GM12878 (cell line): ENCODE results near the gene XIRP1. TPM values are rescaled to one million over a fixed set of nuclear protein-coding genes. Genes with fewer than 3 reads are reported as not detected.

Experiments used
- ATAC-seq: fragments of 200-7000 bp; cut with Tn5 transposase; 3 replicates; pipeline ENCODE4 v1.9.1; 2020; ENCODE audit warnings: mild to moderate bottlenecking, moderate library complexity
- BruUV-seq: library from RNA; stranded (reverse); fragments of 400-500 nt; replicated peaks from 2 replicates; lab custom pipeline; 2021; lab: Mats Ljungman, UMichigan
- CTCF ChIA-PET: fragments of 300-600 bp; sonication (Branson Sonifier 250); formaldehyde crosslinking; extraction: SDS; loops from one replicate; lab custom pipeline; 2021; ENCODE audit warnings: inconsistent platforms; lab: Yijun Ruan, JAX
- POLR2A ChIA-PET: fragments of 350-600 bp; formaldehyde crosslinking; extraction: SDS; loops from one replicate; lab custom pipeline; 2021; ENCODE audit warnings: inconsistent platforms; lab: Charles Lee
- RAD21 ChIA-PET: fragments of 300-600 bp; sonication (Branson Sonifier 250); formaldehyde crosslinking; loops from one replicate; lab custom pipeline; 2023; ENCODE audit warnings: antibody characterized with exemption; ENCODE audit not compliant: unreplicated experiment; lab: Charles Lee
- SMC1A ChIA-PET: fragments of 300-600 bp; sonication (Branson Sonifier 250); formaldehyde crosslinking; loops from one replicate; lab custom pipeline; 2023; ENCODE audit not compliant: unreplicated experiment, uncharacterized antibody; lab: Charles Lee
- DNase-seq: peaks from one replicate; pipeline ENCODE4 v3.0.0-alpha.2; 2011; ENCODE audit warnings: low read depth, low spot score
- FAIRE-seq: peaks from 3 replicates; lab custom pipeline; 2011; peaks lifted over from hg19 to GRCh38; lab: Jason Lieb, UNC
- H2AFZ ChIP-seq: 2 replicates; pipeline ENCODE4 v1.6.0; 2011; ENCODE audit warnings: low read depth, low read length, control low read depth; ENCODE audit not compliant: control insufficient read depth
- H3K27ac ChIP-seq: 2 replicates; pipeline ENCODE4 v1.5.1; 2011; ENCODE audit warnings: control low read depth; ENCODE audit not compliant: control insufficient read depth, insufficient read depth
- H3K27me3 ChIP-seq, 2 experiments: replicated peaks in 1 of 2; 2 replicates each; pipeline versions ENCODE4 v1.6.0 to v1.6.1; 2011; ENCODE audit warnings: low read length in 1 of 2; ENCODE audit not compliant: control insufficient read depth in 2 of 2, insufficient read depth in 2 of 2
- H3K36me3 ChIP-seq, 2 experiments: 2 replicates each; pipeline ENCODE4 v1.5.1; 2011; ENCODE audit warnings: low read length in 1 of 2; ENCODE audit not compliant: control insufficient read depth in 2 of 2, insufficient read depth in 2 of 2
- H3K4me1 ChIP-seq: 2 replicates; pipeline ENCODE4 v1.6.1; 2011; ENCODE audit warnings: mild to moderate bottlenecking, low read length, moderate library complexity, mixed read lengths; ENCODE audit not compliant: control insufficient read depth, insufficient read depth
- H3K4me2 ChIP-seq: 2 replicates; pipeline ENCODE4 v1.6.0; 2011; ENCODE audit warnings: control low read depth; ENCODE audit not compliant: control insufficient read depth, insufficient read depth
- H3K4me3 ChIP-seq: fragments of 200-600 bp; sonication (generic); 2 replicates; pipeline ENCODE4 v1.5.1; 2016
- H3K79me2 ChIP-seq: 2 replicates; pipeline ENCODE4 v1.6.0; 2011; ENCODE audit warnings: low read length; ENCODE audit not compliant: control insufficient read depth, insufficient read depth
- H3K9ac ChIP-seq: 2 replicates; pipeline ENCODE4 v1.8.0; 2011; ENCODE audit warnings: low read length, control low read depth, mixed read lengths; ENCODE audit not compliant: control insufficient read depth, insufficient read depth
- H3K9me3 ChIP-seq: replicated peaks from 3 replicates; pipeline ENCODE4 v1.5.1; 2011; ENCODE audit warnings: mild to moderate bottlenecking, low read length; ENCODE audit not compliant: control insufficient read depth, insufficient read depth
- H4K20me1 ChIP-seq: 2 replicates; pipeline ENCODE4 v1.6.0; 2011; ENCODE audit not compliant: control insufficient read depth, insufficient read depth
- HDAC2 ChIP-seq: fragments of 200-600 bp; sonication (generic); IDR thresholded peaks from 2 replicates; pipeline ENCODE4 v1.6.1; 2017
- IRF4 ChIP-seq: IDR thresholded peaks from 2 replicates; pipeline ENCODE4 v1.6.1; 2011; ENCODE audit warnings: low read depth, low read length
- NR2F1 ChIP-seq: fragments of 450-650 bp; conservative IDR thresholded peaks from 2 replicates; pipeline ENCODE4 v1.6.1; 2017; ENCODE audit warnings: mild to moderate bottlenecking
- SPI1 ChIP-seq: IDR thresholded peaks from 2 replicates; pipeline ENCODE4 v1.6.1; 2011; ENCODE audit warnings: low read depth, mild to moderate bottlenecking, low read length, moderate library complexity, borderline replicate concordance; ENCODE audit not compliant: insufficient read depth
- SREBF2 ChIP-seq: IDR thresholded peaks from 2 replicates; pipeline ENCODE4 v1.6.1; 2012; ENCODE audit warnings: mild to moderate bottlenecking, low read length
- TCF3 ChIP-seq: IDR thresholded peaks from 2 replicates; pipeline ENCODE4 v1.6.1; 2012; ENCODE audit warnings: low read depth, mild to moderate bottlenecking, low read length, borderline replicate concordance; ENCODE audit not compliant: insufficient read depth
- ZBTB40 ChIP-seq: fragments of 450-650 bp; IDR thresholded peaks from 2 replicates; pipeline ENCODE4 v1.6.1; 2016; ENCODE audit warnings: mild to moderate bottlenecking, moderate library complexity, borderline replicate concordance
- ZNF217 ChIP-seq: fragments of 450-650 bp; IDR thresholded peaks from 2 replicates; pipeline ENCODE4 v1.6.1; 2017; ENCODE audit warnings: antibody characterized with exemption, mild to moderate bottlenecking
- ZNF274 ChIP-seq: IDR thresholded peaks from one replicate; pipeline ENCODE4 v1.8.0; 2011; ENCODE audit not compliant: insufficient read length, insufficient read depth
- WGBS: methylation state at CpG from one replicate; pipeline ENCODE4 v1.1.6; 2016; ENCODE audit warnings: low lambda C conversion rate; ENCODE audit not compliant: insufficient replicate concordance, insufficient coverage; ENCODE audit errors: missing lambda C conversion rate; 5-methylcytosine and 5-hydroxymethylcytosine counted together
- in situ Hi-C: fragments of 300-500 bp; cut with MboI; formaldehyde crosslinking; loops from 9 replicates; pipeline ENCODE4 v1.14.3; 2018; ENCODE audit warnings: mixed read lengths
- intact Hi-C: fragments of 100-400 bp; cut with micrococcal nuclease; formaldehyde crosslinking; loops from one replicate; pipeline ENCODE4 v1.14.2; 2022; ENCODE audit not compliant: unreplicated experiment
- polyA plus RNA-seq, 11 experiments: library from polyadenylated mRNA; depleted of rRNA in 4 of 11; unstranded in 6 of 11; stranded (reverse) in 5 of 11; fragments of >200 nt; fragmentation: Nextera tagmentation in 4 of 11; fragmentation: Illumina TruSeq in 1 of 11; extraction: Ambion mirVana in 4 of 11; extraction: Trizol in 1 of 11; gene quantifications; 1 replicate in 1 of 11; 2 replicates in 10 of 11; pipeline versions ENCODE4 v1.2.1 to v1.2.3, GENCODE V29; 2011 to 2016; ENCODE audit warnings: inconsistent platforms in 2 of 11, missing spikeins in 2 of 11, low read depth in 1 of 11
- total RNA-seq, 4 experiments: library from RNA; depleted of rRNA in 3 of 4; stranded (reverse); fragments of >200 nt in 3 of 4; fragmentation: Illumina TruSeq in 1 of 4; extraction: Trizol in 1 of 4; gene quantifications; 2 replicates each; pipeline versions ENCODE4 v1.2.1 to v1.2.3, GENCODE V29; 2013 to 2021

Gene XIRP1
- total and polyA plus RNA-seq, 10 of the 15 experiments (the other 5 are each of a cell fraction or from before 2014, with no cell fraction given), result 0.03 to 0.38 (median 0.08) TPM; not detected in 1

- ATAC-seq (no peak), FAIRE-seq (no peak), DNase-seq (no peak)
- Histone ChIP-seq H3K27ac (no peak overlapping the region), H3K27me3 (peaks cover 1 to 7% of the 10 kb centered on the region in 2 experiments; a peak in 3 of 4 replicates), H3K9ac (no peak overlapping the region), H3K4me3 (no peak overlapping the region), H2AFZ (no peak overlapping the region), H3K4me1 (peaks cover 9% of the 10 kb centered on the region), H3K4me2 (no peak overlapping the region), H3K36me3 (no peaks in the 10 kb centered on the region), H3K79me2 (no peaks in the 10 kb centered on the region), H3K9me3 (no peaks in the 10 kb centered on the region), H4K20me1 (no peaks in the 10 kb centered on the region)
- no peak for TF ChIP-seq NR2F1
- no peak for TF ChIP-seq ZBTB40
- no peak for TF ChIP-seq IRF4
- TF ChIP-seq SPI1, result no peak
- no peak for TF ChIP-seq ZNF274
- no peak for TF ChIP-seq TCF3
- no peak for TF ChIP-seq SREBF2
- TF ChIP-seq ZNF217, result no peak
- TF ChIP-seq HDAC2, result no peak
- WGBS, result 63% methylated on average over 1 of the region's 1 CpG
- BruUV-seq, result no TSS peak
- in situ Hi-C loops (no loop called here), intact Hi-C loops (no loop called here)
- ChIA-PET RAD21 (no interaction called here), SMC1A (interaction anchor here (0.6 kb wide), 1 partner anchor 53 kb away, joined by 4 read pairs; no protein-coding TSS in a partner anchor), CTCF (interaction anchor here (0.6 to 1.5 kb wide), 2 partner anchors 58 to 1332 kb away, joined by 3 to 5 read pairs; no protein-coding TSS in a partner anchor), POLR2A (no interaction called here)
Observed at GRCh38 chr3:39230453-39230852, 38.1 kb upstream of the XIRP1 start.
